HG03521 (cell line): ENCODE results near the gene CAVIN3.

Experiments used
- ATAC-seq: cut with Tn5 transposase; IDR thresholded peaks from one replicate; pipeline ENCODE4 v1.9.1; 2021; ENCODE audit warnings: mild to moderate bottlenecking, moderate library complexity; ENCODE audit not compliant: unreplicated experiment

Gene CAVIN3, protein sequence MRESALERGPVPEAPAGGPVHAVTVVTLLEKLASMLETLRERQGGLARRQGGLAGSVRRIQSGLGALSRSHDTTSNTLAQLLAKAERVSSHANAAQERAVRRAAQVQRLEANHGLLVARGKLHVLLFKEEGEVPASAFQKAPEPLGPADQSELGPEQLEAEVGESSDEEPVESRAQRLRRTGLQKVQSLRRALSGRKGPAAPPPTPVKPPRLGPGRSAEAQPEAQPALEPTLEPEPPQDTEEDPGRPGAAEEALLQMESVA

DNA sequence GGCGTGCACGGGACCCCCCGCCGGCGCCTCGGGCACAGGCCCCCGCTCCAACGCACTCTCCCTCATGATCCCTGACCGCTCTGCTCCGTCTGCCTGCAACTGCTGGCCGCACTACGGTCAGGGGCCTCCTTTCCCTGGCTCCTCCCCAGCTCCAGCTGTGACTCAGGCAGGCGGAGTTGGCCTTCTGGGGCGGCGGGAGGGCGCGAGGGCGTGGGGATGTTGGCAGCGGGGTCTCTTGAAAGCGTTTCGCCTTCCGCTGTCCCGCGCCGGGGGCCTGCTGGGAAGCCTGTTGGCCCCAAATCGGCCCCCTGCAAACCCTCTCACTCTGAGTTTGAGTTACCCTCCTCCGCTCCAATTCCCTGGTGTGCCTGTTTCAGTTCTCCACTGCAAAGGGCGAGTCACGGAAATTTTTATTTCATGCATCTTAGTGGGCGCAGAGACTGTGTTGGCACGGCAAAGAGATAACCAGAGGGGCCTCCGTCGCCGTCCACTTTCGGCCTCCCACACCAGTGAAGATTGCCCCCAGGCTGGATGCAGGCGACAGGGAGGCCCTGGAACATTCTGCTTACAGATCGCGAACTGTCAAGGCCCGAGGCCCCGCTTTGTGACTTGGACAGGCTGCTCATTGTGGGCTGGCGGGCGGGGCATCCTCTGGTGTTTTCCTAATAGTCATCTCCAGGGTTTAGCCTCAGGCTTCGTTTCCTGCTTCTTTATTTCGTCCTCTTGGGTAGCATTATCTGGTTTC lies at the start of gene CAVIN3:
TSS of gene CAVIN3 (minus strand) at position 91 of the 745 bp plus-strand sequence. CDS start at position 66, 25 bp downstream.
- ATAC-seq, result no peak

DNA sequence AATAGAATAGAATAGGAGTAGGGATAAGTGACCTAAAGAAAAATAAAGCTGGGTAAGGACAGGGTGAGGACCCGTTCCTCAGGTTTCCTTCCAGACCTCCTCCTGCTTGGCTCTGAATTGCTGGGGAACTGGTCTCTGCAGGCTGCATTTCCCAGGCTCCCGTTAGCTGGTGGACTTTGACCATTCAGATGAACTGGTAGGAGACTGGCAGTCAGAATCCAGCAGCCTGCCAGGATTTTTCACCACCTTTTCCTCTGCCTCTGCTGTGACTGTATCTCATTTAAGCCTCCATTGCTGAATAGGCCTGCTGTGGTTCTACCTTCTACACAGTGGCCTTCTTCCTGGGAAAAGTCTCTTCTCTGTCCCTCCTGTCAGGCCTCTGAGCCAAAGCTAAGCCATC lies 45.4 kb upstream of the CAVIN3 start:
- ATAC-seq, result no peak

DNA sequence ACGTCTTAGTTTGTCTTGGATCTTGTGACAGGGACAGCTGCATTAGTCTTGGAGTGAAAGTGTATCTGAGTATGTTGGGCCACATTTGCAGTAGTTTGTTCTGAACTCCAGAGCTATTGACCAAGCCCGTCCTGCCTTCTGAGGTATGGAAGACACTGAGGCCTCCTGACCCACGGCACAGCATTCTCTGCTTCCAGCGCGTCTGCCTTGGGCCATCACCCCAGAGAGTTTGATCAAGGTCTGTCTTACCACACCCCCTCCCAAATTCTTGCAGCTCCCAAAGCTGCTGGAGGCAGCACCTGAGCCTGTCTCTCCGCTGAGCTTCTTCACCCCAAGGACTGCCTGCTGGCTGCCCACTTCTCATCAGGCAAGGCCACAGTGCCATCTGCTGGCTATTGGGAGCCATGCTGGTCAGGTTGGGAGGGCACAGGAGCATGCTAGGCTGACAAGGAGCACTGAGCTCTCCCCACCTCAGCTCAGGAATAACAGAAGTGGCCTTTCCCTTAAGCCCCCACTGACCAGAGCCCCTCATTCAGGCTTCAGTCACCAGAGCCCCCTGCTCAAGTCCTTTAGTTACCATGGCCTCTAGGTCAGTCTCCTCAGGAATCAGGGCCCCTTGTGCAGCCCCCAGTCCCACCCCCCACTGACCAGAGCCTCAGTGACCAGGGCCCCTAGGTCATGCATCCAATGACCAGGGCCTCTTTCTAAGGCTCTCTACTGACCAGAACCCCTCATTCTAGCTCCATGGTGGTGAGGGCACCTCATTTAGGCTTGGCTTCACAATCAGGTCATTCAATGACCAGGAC lies 42.8 kb upstream of the CAVIN3 start:
- peak; percentile 91 for ATAC-seq

DNA sequence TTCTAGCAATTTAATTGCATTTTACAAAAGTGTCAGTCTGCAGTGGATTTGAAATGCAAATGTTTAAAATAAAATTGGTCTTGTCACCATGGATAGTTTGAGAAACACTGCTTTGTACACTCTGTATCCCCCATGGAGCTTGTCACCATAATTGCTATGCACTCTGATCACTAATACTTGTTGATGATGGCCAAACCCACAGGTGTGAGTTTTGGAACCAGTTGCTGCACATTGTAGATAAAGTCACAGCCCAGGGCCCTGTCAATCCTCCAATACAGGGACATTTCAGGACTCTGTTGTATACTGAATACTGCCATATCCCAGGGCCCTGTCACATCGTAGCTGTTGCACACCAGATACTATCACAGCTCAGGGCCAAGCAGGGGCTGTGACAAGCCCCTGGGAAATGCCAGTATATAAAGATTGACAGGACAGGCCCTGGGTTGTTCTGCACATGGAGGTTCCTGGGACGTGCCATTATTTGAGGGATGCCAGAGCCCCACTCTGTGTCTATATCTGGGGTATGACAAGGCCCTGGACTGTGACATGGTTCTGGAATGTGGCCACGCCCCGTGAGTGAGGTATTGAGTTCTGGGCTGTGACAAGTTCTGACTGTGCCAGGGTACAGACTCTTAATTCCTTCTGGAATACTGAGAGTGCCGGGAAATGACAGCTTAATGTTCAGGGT lies 42.0 kb upstream of the CAVIN3 start:
- no peak for ATAC-seq

DNA sequence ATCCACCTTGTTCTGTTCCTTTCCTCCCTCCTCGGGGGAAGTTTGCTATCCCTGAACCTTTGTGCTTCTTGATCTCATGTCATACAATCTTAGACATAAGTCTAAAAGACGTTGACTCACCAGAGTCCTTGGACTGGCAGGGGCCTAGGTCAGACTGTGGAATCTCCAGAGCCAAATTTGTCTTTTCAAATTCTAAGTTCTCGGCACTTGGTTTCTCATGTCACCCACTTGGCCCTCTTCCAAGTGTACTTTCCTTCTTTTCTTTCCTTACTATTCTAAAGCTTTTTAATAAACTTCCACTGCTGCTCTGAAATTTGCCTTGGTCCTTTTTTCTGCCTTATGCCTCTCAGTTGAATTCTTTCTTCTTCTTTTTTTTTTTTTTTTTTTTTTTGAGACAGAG lies 39.9 kb upstream of the CAVIN3 start:
- ATAC-seq, result no peak

DNA sequence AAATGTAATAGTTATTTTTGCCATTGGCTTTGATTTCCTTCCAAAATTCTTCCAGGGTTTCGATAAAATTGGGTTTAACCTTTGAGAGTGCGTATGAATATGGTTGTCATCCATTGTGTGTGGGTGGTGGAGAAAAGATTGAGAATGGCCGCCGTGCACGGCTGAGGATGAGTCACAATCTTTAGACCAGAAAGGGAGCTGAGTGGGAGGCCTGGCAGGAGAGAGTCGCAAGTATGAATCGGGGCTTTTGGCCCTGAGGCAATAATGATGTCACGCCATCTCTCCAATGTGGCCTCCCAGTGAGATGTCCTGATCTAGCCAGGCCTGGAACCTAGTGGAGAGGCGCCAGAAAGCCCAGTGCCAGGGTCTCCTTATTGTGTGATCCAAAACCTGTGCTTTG lies 36.9 kb upstream of the CAVIN3 start:
- ATAC-seq, result no peak

DNA sequence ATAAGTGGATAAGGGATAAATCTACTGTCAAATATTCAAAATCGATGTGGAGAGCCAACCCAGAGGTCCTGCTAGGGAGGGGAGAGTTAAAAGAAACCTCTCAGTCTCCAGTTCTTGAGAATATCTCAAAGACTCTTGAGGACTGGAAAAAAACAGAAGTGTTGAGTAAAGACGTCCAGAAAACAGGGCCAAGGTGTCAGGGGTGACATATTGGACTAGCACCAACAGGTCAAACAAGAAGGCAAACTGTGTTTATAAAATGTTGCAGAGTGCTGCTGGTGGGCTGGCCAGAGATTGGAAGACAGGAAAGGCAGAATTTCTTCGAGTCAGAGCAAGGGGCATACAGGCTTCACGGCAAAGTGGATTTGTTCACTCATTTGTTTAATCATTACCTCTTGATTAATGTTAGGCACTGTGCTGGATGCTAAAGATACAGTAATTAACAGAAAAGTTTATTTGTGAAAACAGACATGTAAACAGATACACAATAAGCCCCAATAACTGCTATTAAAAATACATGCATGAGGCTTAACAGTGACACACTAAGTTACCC lies 36.3 kb upstream of the CAVIN3 start:
- ATAC-seq, result no peak

DNA sequence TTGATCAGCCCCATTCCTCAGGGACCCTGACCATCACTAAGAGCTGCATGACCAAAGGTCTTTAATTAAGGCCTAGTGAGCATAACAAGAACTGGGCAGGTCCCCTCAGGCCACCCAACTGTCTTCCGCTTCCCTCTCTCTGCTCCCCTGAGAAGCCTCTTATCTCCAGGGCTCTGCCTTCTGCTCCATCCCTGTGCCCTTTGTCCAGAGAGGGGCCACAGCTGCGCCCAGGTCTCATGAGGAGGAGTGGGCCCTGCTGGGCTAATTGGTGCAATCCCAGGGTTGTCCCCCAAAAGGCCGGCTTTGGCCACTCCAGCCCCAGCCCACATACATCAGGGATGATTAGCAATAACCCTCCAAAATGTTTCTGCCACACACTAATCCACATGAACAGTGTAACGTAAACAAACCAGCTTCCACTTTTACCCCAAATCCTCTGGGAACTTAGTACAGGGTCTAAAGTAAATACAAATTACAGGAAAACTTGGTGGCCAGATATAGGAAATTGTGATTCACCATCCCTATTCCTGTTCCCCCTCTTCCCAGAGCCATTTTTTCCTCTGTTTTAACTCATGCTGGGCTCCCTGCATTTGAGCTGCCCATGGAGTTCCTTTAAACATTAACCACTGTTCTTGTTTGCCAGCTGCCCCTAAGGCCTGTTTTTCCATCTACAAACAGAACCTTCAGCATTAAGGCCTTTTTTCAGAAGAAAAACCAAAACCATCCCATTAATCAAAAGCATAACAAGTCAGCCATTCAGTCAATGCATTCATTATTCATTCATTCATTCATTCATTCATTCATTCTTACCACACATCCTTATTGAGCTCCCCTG lies 34.6 kb upstream of the CAVIN3 start:
- ATAC-seq, result no peak

DNA sequence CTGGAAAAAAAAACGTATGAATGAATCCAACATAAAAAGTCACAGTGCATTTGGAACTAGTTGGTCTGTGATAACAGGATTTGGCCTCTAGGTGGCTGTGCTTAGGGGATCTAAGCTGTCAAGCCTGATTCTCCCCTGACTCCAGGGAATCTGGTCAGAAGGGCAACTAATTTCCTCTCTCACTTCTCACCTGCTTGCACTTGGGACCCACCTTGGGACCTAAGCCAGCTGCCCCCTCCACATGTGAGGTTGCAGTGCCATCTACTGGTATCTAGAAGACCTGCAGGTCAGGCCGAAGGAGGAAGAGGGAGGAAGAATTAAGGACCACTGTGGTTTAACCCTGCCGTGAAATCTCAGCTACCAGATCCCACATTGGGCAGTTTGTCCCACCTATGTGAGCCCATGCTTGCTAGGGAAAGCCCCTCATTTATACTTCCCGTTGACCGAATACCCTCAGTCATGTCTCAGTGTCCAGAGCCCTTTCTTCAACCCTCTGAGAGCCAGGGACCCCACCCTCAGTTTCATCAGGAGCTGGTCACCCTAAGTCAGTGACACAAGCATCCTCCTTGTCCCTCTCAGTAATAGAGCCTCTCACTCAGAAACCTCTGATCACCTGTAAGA lies 33.2 kb upstream of the CAVIN3 start:
- ATAC-seq, result peak; percentile 78

DNA sequence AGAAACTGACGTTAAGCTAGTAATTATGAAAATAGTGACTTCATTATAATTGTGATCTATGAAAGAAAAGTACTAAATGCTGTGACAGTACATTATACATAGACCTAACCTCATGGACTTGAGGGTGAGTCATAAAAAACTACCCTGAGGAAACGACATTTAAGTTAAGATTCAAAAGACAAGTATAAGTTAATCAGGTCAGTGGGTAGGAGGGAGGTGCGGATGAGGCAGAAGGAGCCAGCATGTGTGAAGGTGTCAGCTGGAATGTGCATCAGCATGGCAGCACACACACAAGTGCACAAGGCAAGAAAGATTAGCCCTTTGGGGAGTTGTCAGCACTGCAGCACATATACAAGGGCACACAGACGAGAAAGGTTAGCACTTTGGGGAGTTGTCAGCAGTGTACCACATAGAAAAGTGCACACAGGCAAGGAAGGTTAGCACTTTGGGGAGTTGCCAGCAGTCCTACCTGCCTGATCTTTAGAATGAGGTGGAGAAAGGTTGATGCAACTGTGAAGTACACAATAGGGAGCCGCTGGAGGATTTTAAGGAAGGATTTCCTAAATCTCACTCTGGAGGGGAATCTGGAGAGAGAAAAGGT lies 31.6 kb upstream of the CAVIN3 start:
- no peak for ATAC-seq

DNA sequence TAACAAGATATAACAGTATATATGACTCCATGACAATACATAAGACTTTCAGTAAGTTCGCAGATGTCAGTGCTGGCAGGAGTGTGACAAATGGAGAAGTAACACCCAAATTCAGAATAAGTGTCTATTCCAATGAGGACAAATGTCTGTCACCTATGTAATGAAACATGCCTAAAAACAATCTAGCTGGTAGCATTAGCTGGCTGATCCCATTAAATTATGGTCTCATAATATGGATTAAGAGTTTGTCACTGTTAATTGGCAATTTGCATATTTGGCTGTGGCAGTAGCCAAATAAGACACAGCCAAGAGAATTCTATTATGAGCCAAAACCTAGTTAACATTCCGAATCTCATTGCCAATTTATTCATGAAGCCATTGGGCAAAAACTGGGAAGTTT lies 30.2 kb upstream of the CAVIN3 start:
- no peak for ATAC-seq

DNA sequence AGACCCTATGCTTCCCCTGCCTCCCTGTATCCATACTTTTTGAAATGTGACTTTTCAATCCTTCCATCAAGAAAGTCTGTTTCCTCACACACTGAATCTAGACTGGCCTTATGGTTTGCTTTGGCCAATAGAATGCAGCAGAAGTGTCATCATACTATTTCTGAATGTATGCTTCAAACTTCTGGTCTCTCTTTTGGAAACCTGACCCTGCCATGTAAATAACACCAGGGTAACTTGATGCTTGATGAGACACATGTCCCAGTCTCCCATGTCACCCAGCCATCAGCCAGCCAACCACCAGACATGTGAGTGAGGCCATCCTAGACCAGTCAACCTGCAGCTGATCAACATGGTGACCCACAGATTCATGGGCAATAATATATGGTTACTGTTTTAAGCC lies 29.7 kb upstream of the CAVIN3 start:
- no peak for ATAC-seq

DNA sequence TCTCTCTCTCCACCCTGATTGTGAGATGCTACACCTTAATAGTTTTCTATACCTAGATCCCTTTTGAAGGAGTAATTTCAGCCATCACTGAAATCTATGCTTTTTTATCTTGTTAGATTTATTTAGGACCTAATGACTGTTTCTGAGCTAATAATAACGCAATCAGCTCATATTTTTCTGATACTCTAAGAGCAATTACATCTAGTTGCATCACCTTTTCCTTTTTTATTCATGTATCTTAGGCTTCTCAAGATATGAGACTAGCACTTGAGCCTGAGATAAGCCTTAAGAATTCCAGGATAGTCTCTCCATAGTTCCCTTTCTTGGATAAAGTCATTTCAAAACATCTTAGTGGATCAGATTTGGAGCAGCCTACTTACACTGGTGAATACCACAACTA lies 25.1 kb upstream of the CAVIN3 start:
- no peak for ATAC-seq

DNA sequence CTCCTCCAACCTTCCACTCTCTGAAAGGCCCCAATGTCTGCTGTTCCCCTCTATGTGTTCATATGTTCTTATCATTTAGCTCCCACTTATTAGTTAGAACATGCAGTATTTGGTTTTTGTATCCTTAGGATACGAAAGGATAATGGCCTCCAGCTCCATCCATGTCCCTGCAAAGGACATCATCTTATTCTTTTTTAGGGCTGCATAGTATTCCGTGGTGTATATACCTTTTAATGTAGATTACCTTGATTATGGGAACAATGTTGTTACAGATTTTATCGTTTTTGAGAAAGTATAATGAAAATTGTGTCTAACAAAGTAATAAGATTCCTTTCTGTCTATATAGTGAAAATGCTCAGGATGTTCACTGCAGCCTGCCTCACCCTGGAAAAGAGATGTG lies 16.0 kb upstream of the CAVIN3 start:
- no peak for ATAC-seq

DNA sequence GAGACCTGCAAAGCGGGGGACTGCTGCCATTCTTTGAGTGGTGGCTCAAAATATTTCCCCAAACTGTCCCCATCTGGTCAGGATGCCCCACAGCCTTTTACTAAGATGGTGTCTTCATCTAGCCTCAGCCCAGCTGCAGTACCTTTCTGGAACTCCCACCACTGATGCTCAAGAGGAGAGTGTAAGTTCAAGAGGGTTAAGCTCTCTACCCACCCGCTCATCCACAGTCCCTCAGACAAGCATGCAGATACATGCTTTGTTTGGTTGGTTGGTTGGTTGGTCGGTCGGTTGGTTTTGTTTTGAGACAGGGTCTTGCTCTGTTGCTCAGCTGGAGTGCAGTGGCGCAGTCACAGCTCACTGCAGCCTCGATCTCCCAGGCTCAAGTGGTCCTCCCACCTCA lies 14.5 kb upstream of the CAVIN3 start:
- no peak for ATAC-seq

DNA sequence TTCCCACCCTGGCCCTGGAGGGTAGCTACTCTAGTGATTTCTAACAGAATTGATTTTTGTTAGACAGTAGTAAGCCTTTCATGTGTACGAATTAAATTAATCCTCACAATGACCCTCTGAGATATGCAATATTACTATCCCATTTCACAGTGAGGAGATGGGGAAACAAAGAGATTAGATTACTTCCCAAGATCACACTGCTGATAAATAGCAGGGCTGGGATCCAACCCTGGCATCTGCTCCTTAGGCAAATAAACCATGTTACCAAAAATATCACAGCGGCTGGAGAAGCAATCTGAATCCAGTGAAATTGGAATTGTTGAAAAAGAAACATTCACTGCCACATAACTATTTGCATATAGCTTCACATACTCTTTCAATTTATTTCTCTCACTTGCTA lies 12.8 kb upstream of the CAVIN3 start:
- ATAC-seq, result no peak

DNA sequence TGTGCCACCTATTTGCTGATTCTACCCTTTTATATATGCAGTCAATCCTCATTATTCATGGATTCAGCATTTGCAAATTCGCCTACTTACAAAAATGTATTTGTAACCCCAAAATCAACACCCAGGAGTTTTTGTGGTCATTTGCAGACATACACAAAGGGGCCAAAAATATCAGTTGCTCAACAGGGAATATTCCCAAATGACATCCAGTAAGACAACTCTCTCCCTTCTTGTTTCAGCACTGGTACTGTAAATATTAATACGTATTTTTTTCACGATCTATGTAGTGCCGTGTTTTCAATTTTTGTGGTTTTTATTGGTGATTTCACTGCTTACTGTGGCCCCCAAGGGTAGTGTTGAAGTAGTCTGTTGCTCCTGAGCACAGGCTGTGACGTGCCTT lies 11.8 kb upstream of the CAVIN3 start:
- ATAC-seq, result no peak

DNA sequence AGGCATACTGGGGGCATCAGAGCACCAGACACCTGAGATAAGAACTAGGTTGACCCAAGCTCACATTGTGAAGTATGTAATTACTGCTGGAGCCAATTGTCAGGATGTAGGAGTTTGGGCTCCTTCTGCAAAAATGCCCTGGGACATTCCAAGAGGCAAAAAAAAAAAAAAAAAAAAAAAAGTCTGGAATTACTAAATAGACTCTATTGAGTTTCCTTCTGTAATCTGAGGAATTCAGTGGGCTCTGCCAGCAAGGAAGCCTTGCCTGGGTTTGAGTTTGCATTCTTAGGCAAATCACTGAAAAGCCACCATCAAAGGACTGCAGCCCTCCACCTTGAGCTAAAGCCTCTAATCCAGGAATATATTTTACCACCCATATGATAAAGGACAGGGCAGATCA lies 8.0 kb upstream of the CAVIN3 start:
- ATAC-seq, result no peak

DNA sequence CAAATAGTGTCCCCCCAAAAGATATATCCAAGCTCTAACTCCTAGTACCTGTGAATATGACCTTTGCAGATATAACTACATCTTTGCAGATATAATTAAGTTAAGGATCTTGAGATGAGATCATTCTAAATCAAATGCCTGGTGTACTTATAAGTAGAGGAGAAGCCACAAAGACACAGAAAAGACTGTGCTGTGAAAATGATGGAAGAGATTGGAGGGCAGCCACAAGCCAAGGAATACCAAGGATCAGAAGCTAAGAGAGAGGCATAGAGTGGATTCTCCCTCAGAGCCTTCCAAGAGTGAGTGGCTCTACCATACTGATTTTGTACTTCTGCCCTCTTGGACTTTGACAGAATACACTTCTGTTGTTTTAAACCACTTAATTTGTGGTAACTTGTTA lies 7.5 kb upstream of the CAVIN3 start:
- no peak for ATAC-seq
